HCT116 (cell line): ENCODE results near the gene FCHO2. TPM values are rescaled to one million over a fixed set of nuclear protein-coding genes. Genes with fewer than 3 reads are reported as not detected.

Experiments
- ATAC-seq: fragments of 200-7000 bp; cut with Tn5 transposase; 2 replicates; pipeline ENCODE4 v1.9.1; 2020; ENCODE audit warnings: mild to moderate bottlenecking, moderate library complexity
- BruUV-seq: library from RNA; stranded (reverse); fragments of 400-500 nt; replicated peaks from 2 replicates; lab custom pipeline; 2021; lab: Mats Ljungman, UMichigan
- CTCF ChIA-PET: fragments of 300-600 bp; sonication (Branson Sonifier 250); formaldehyde crosslinking; loops from one replicate; lab custom pipeline; 2021; ENCODE audit warnings: antibody characterized with exemption; lab: Charles Lee
- POLR2A ChIA-PET: fragments of 300-600, 350-600 bp; sonication (Branson Sonifier 250); formaldehyde crosslinking; loops from one replicate; lab custom pipeline; 2021; ENCODE audit warnings: antibody characterized with exemption; lab: Charles Lee
- RAD21 ChIA-PET, 2 experiments: fragments of 300-600 bp; sonication (Branson Sonifier 250); formaldehyde crosslinking; loops; one replicate each; lab custom pipeline; 2023; ENCODE audit warnings: low total read pairs in 2 of 2; ENCODE audit not compliant: uncharacterized antibody in 2 of 2, unreplicated experiment in 2 of 2, low non-redundant PET in 1 of 2; lab: Charles Lee
- DNase-seq: peaks from one replicate; pipeline ENCODE4 v3.0.0-alpha.2; 2010; ENCODE audit warnings: low read depth, low spot score
- H2AFZ ChIP-seq: fragments of 200-600 bp; shearing (Covaris generic), sonication (generic); 2 replicates; pipeline ENCODE4 v1.6.1; 2017; ENCODE audit warnings: low read depth, mixed run types, mixed read lengths, antibody characterized with exemption, low read length; ENCODE audit not compliant: poor library complexity, severe bottlenecking
- H3K27ac ChIP-seq: 2 replicates; pipeline ENCODE4 v1.5.1; 2012; ENCODE audit warnings: low read depth, low read length
- H3K27me3 ChIP-seq: fragments of 200-600 bp; sonication (generic); 2 replicates; pipeline ENCODE4 v1.6.1; 2016; ENCODE audit warnings: mixed run types, low read length, mixed read lengths; ENCODE audit not compliant: insufficient read depth
- H3K36me3 ChIP-seq, 2 experiments: fragments of 200-500 bp in 1 of 2; fragments of 200-600 bp in 1 of 2; sonication (Bioruptor generic) in 1 of 2; sonication (generic) in 1 of 2; 2 replicates each; pipeline versions ENCODE4 v1.5.1 to v1.6.1; 2014 to 2016; ENCODE audit warnings: low read length in 2 of 2, inconsistent platforms in 1 of 2, mixed read lengths in 1 of 2, mixed run types in 1 of 2; ENCODE audit not compliant: insufficient read depth in 2 of 2, control insufficient read depth in 1 of 2
- H3K4me1 ChIP-seq, 2 experiments: fragments of 200-600 bp in 1 of 2; sonication (generic) in 1 of 2; 2 replicates each; pipeline versions ENCODE4 v1.5.1 to v1.6.1; 2012 to 2017; ENCODE audit warnings: low read length in 2 of 2, inconsistent platforms in 1 of 2, mild to moderate bottlenecking in 1 of 2, mixed read lengths in 1 of 2, mixed run types in 1 of 2, moderate library complexity in 1 of 2; ENCODE audit not compliant: insufficient read depth in 2 of 2, control insufficient read depth in 1 of 2
- H3K4me2 ChIP-seq: fragments of 200-600 bp; sonication (generic); 2 replicates; pipeline ENCODE4 v1.6.1; 2017; ENCODE audit warnings: mixed run types, low read length, mixed read lengths
- H3K4me3 ChIP-seq, 2 experiments: fragments of 200-600 bp in 1 of 2; sonication (generic) in 1 of 2; replicated peaks in 1 of 2; 2 replicates each; pipeline ENCODE4 v1.5.1; 2011 to 2016; ENCODE audit warnings: low read length in 2 of 2, control low read depth in 1 of 2, low read depth in 1 of 2, mild to moderate bottlenecking in 1 of 2, mixed read lengths in 1 of 2, mixed run types in 1 of 2
- H3K79me2 ChIP-seq: fragments of 200-600 bp; sonication (generic); 2 replicates; pipeline ENCODE4 v1.6.1; 2017; ENCODE audit warnings: mild to moderate bottlenecking, mixed run types, low read length, moderate library complexity, mixed read lengths; ENCODE audit not compliant: insufficient read depth
- H3K9ac ChIP-seq: fragments of 200-600 bp; sonication (generic); 2 replicates; pipeline ENCODE4 v1.6.1; 2016; ENCODE audit warnings: low read length, mixed read lengths
- H3K9me2 ChIP-seq: fragments of 200-600 bp; sonication (generic), shearing (Covaris generic); 2 replicates; pipeline ENCODE4 v1.6.1; 2017; ENCODE audit warnings: mixed run types, mild to moderate bottlenecking, moderate library complexity; ENCODE audit not compliant: insufficient read depth
- H3K9me3 ChIP-seq, 2 experiments: fragments of 200-500 bp in 1 of 2; fragments of 200-600 bp in 1 of 2; sonication (Bioruptor generic) in 1 of 2; sonication (generic) in 1 of 2; 2 replicates each; pipeline ENCODE4 v1.6.1; 2014 to 2017; ENCODE audit warnings: low read length in 2 of 2, mixed read lengths in 2 of 2, inconsistent platforms in 1 of 2, low read depth in 1 of 2, mild to moderate bottlenecking in 1 of 2, mixed run types in 1 of 2, moderate library complexity in 1 of 2; ENCODE audit not compliant: control insufficient read depth in 1 of 2, insufficient read depth in 1 of 2
- H4K20me1 ChIP-seq: fragments of 200-600 bp; sonication (generic), shearing (Covaris generic); 2 replicates; pipeline ENCODE4 v1.6.1; 2017; ENCODE audit warnings: mixed run types, mild to moderate bottlenecking, moderate library complexity; ENCODE audit not compliant: insufficient read depth
- CBX3 ChIP-seq: IDR thresholded peaks from 2 replicates; pipeline ENCODE4 v1.6.1; 2012; ENCODE audit warnings: low read depth
- CEBPB ChIP-seq: IDR thresholded peaks from 2 replicates; pipeline ENCODE4 v1.6.1; 2012; ENCODE audit warnings: low read depth
- ELF1 ChIP-seq: IDR thresholded peaks from 2 replicates; pipeline ENCODE4 v1.6.1; 2012; ENCODE audit warnings: low read depth, borderline replicate concordance
- JUND ChIP-seq: IDR thresholded peaks from 2 replicates; pipeline ENCODE4 v1.6.1; 2012
- POLR2A ChIP-seq: IDR thresholded peaks from 2 replicates; pipeline ENCODE4 v1.7.0; 2011; ENCODE audit warnings: borderline replicate concordance; ENCODE audit not compliant: insufficient read depth, insufficient read length; ENCODE audit errors: extremely low read depth
- POLR2AphosphoS5 ChIP-seq: IDR thresholded peaks from 2 replicates; pipeline ENCODE4 v1.6.1; 2011; ENCODE audit warnings: mild to moderate bottlenecking, low read depth, low read length, moderate library complexity
- RAD21 ChIP-seq: IDR thresholded peaks from 2 replicates; pipeline ENCODE4 v1.6.1; 2012; ENCODE audit warnings: low read depth, mild to moderate bottlenecking
- SP1 ChIP-seq: IDR thresholded peaks from 2 replicates; pipeline ENCODE4 v1.6.1; 2012; ENCODE audit warnings: low read depth
- SRF ChIP-seq: IDR thresholded peaks from 2 replicates; pipeline ENCODE4 v1.6.1; 2012; ENCODE audit warnings: low read depth
- TCF7L2 ChIP-seq: IDR thresholded peaks from 2 replicates; pipeline ENCODE4 v1.7.0; 2011; ENCODE audit warnings: borderline replicate concordance, inconsistent platforms; ENCODE audit not compliant: insufficient read depth, insufficient read length; ENCODE audit errors: extremely low read depth
- ZNF274 ChIP-seq: fragments of 200-500 bp; sonication (Bioruptor generic); IDR thresholded peaks from 2 replicates; pipeline ENCODE4 v1.6.1; 2014; ENCODE audit warnings: mild to moderate bottlenecking, low read depth, low read length, inconsistent platforms
- intact Hi-C: fragments of 100-400 bp; cut with micrococcal nuclease; formaldehyde crosslinking; loops from 2 replicates; pipeline ENCODE4 v1.10.0; 2022
- total RNA-seq: library from RNA; stranded (reverse); gene quantifications from one replicate; pipeline ENCODE4 v1.2.1, GENCODE V29; 2021; ENCODE audit not compliant: unreplicated experiment
- TF ChIP-seq, protein P1 (sequence below): IDR thresholded peaks from 2 replicates; pipeline ENCODE4 v1.6.1; 2012
- TF ChIP-seq, protein P2 (sequence below): IDR thresholded peaks from 2 replicates; pipeline ENCODE4 v1.6.1; 2012
- TF ChIP-seq, protein P3 (sequence below), 3 experiments: fragments of 200-600 bp in 1 of 3; sonication (generic) in 1 of 3; IDR thresholded peaks in 2 of 3; conservative IDR thresholded peaks in 1 of 3; 2 replicates each; pipeline ENCODE4 v1.5.1; 2012 to 2017; ENCODE audit warnings: low read depth in 2 of 3, low read length in 2 of 3, antibody characterized with exemption in 1 of 3, borderline replicate concordance in 1 of 3, control low read depth in 1 of 3, mild to moderate bottlenecking in 1 of 3, mixed read lengths in 1 of 3, mixed run types in 1 of 3, moderate library complexity in 1 of 3; ENCODE audit not compliant: insufficient read depth in 1 of 3

Gene FCHO2
- total RNA-seq, 1 experiment from 2014 or later = 18.7 TPM

DNA sequence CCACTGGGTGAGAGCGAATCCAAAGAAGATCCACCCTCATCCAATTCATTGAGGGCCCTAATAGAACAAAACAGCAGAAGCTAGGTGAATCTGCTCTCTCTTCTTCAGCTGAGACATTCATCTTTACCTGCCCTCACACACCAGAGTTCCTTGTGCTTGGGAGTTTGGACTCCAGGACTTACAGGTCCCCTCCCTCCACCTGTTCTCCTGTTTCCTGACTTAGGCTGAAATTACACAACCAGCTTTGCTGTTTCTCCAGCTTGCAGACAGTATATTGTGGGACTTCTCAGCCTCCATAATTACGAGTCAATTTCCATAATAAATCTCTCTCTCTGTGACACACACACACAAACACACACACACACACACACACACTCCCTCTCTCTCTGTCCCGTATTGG lies 183.6 kb downstream of the FCHO2 start:
- ChIA-PET CTCF (no interaction called here), RAD21 (no interaction called here), POLR2A (no interaction called here)
- TF ChIP-seq CBX3 (no peak), ELF1 (no peak), CEBPB (no peak), ZNF274 (no peak), TCF7L2 (no peak), SRF (no peak), JUND (no peak), POLR2AphosphoS5 (no peak), POLR2A (no peak), RAD21 (no peak), SP1 (no peak)
- TF ChIP-seq, protein P1, sequence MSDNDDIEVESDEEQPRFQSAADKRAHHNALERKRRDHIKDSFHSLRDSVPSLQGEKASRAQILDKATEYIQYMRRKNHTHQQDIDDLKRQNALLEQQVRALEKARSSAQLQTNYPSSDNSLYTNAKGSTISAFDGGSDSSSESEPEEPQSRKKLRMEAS = no peak
- TF ChIP-seq, protein P2, sequence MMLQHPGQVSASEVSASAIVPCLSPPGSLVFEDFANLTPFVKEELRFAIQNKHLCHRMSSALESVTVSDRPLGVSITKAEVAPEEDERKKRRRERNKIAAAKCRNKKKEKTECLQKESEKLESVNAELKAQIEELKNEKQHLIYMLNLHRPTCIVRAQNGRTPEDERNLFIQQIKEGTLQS = no peak
- TF ChIP-seq, protein P3, sequence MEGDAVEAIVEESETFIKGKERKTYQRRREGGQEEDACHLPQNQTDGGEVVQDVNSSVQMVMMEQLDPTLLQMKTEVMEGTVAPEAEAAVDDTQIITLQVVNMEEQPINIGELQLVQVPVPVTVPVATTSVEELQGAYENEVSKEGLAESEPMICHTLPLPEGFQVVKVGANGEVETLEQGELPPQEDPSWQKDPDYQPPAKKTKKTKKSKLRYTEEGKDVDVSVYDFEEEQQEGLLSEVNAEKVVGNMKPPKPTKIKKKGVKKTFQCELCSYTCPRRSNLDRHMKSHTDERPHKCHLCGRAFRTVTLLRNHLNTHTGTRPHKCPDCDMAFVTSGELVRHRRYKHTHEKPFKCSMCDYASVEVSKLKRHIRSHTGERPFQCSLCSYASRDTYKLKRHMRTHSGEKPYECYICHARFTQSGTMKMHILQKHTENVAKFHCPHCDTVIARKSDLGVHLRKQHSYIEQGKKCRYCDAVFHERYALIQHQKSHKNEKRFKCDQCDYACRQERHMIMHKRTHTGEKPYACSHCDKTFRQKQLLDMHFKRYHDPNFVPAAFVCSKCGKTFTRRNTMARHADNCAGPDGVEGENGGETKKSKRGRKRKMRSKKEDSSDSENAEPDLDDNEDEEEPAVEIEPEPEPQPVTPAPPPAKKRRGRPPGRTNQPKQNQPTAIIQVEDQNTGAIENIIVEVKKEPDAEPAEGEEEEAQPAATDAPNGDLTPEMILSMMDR (IDR thresholded peaks at IDR 0.05 in 2 of 3, conservative IDR thresholded peaks at IDR 0.05 in 1 of 3; ENCODE audit: borderline replicate concordance in 1 of 3, insufficient read depth in 1 of 3, low read depth in 2 of 3, low read length in 2 of 3) = no peak
- Histone ChIP-seq H3K27ac (no peak overlapping the region), H3K27me3 (no peaks in the 10 kb centered on the region), H3K9me2 (no peaks in the 10 kb centered on the region), H4K20me1 (no peaks in the 10 kb centered on the region), H3K4me2 (no peak overlapping the region), H2AFZ (no peak overlapping the region), H3K4me1 (no peaks in the 10 kb centered on the region), H3K36me3 (no peaks in the 10 kb centered on the region), H3K4me3 (no peak overlapping the region), H3K9ac (no peak overlapping the region), H3K79me2 (no peaks in the 10 kb centered on the region), H3K9me3 (no peaks in the 10 kb centered on the region)
- intact Hi-C loops = loop anchor here (5.0 kb wide), 1 partner anchor 313 kb away; no protein-coding TSS in a partner anchor
- no peak for DNase-seq
- ATAC-seq = no peak
- BruUV-seq = no TSS peak

Other genes with a start within 250 kb of the FCHO2 start
- gene TNPO1, start 139.4 kb upstream of the FCHO2 start, total RNA-seq = 104 TPM
- gene TMEM171, start 164.5 kb downstream of the FCHO2 start, total RNA-seq = 5.4 TPM
- not detected for gene TMEM174, start 217.2 kb downstream of the FCHO2 start, total RNA-seq